GM20431 (cell line): ENCODE measurements around the gene ABCA4.
"Not testable (repeated sequence)": the region's sequence is repeated elsewhere in the genome, so short reads cannot be mapped to it uniquely, and the experiment has no call there.

Experiments
- in situ Hi-C: fragments of 300-500 bp; cut with MseI, MboI; formaldehyde crosslinking; loops from one replicate; pipeline ENCODE4 v1.15.0; 2020; ENCODE audit warnings: low sequenced_read_pairs; ENCODE audit not compliant: unreplicated experiment

ABCA4 gene

GRCh38 chr1:94017155-94017829 is 103.7 kb downstream of the ABCA4 start:
- in situ Hi-C loops, result no loop called here

- in situ Hi-C loops, result no loop called here
Measured at GRCh38 chr1:94015489-94015817, 105.5 kb downstream of the ABCA4 start.

- in situ Hi-C loops, result no loop called here
Measured at GRCh38 chr1:94014635-94015488, 106.1 kb downstream of the ABCA4 start.

GRCh38 chr1:94014087-94014486 is 106.9 kb downstream of the ABCA4 start:
- in situ Hi-C loops, result no loop called here

GRCh38 chr1:94013367-94013878 is 107.5 kb downstream of the ABCA4 start:
- in situ Hi-C loops, result no loop called here

GRCh38 chr1:94012708-94013366 is 108.1 kb downstream of the ABCA4 start:
- in situ Hi-C loops, result no loop called here

- in situ Hi-C loops, result no loop called here
Measured at GRCh38 chr1:94011709-94012595, 109.0 kb downstream of the ABCA4 start.

- in situ Hi-C loops, result no loop called here
Measured at GRCh38 chr1:94011129-94011528, 109.8 kb downstream of the ABCA4 start.

- in situ Hi-C loops, result no loop called here
Measured at GRCh38 chr1:94009304-94009703, 111.6 kb downstream of the ABCA4 start.

- in situ Hi-C loops, result no loop called here
Measured at GRCh38 chr1:94006604-94007003, 114.3 kb downstream of the ABCA4 start.

GRCh38 chr1:94004924-94005323 is 116.0 kb downstream of the ABCA4 start:
- in situ Hi-C loops, result no loop called here

GRCh38 chr1:94002046-94002787 is 118.7 kb downstream of the ABCA4 start:
- in situ Hi-C loops, result no loop called here

- in situ Hi-C loops, result no loop called here
Measured at GRCh38 chr1:94001397-94002045, 119.4 kb downstream of the ABCA4 start.

GRCh38 chr1:94000510-94001282 is 120.3 kb downstream of the ABCA4 start:
- in situ Hi-C loops, result no loop called here

- in situ Hi-C loops, result no loop called here
Measured at GRCh38 chr1:93999840-94000415, 121.0 kb downstream of the ABCA4 start.

GRCh38 chr1:93998532-93998931 is 122.4 kb downstream of the ABCA4 start:
- in situ Hi-C loops, result not testable (repeated sequence)

GRCh38 chr1:93997756-93998155 is 123.2 kb downstream of the ABCA4 start:
- in situ Hi-C loops, result no loop called here
